ES-I3 (cell line): Measurements from ENCODE around the gene ZBTB5.
"Not testable (repeated sequence)": the region's sequence is repeated elsewhere in the genome, so short reads cannot be mapped to it uniquely, and the experiment has no call there.

Experiments
- H3K36me3 ChIP-seq: 2 replicates; pipeline ENCODE4 v1.6.1; 2013; ENCODE audit warnings: mild to moderate bottlenecking, low read length, control low read depth, moderate library complexity; ENCODE audit not compliant: insufficient read depth
- H3K4me1 ChIP-seq: 2 replicates; pipeline ENCODE4 v1.6.1; 2013; ENCODE audit warnings: mild to moderate bottlenecking, control low read depth, low read length; ENCODE audit not compliant: insufficient read depth
- H3K9ac ChIP-seq: 2 replicates; pipeline ENCODE4 v1.6.1; 2013; ENCODE audit warnings: low read depth, mild to moderate bottlenecking, low read length, moderate library complexity
- H3K9me3 ChIP-seq: 2 replicates; pipeline ENCODE4 v1.6.1; 2013; ENCODE audit warnings: mild to moderate bottlenecking, low read length, moderate library complexity; ENCODE audit not compliant: control insufficient read depth, insufficient read depth

ZBTB5 gene

GRCh38 chr9:37430841-37431597 is 34.2 kb downstream of the ZBTB5 start:
- peaks cover 19% of the 10 kb centered on the region for H3K4me1 ChIP-seq
- peaks cover 20% of the 10 kb centered on the region for H3K36me3 ChIP-seq
- H3K9me3 ChIP-seq: no peaks in the 10 kb centered on the region
- no peak overlapping the region for H3K9ac ChIP-seq

GRCh38 chr9:37429441-37430285 is 35.6 kb downstream of the ZBTB5 start:
- H3K36me3 ChIP-seq: peaks cover 16% of the 10 kb centered on the region
- no peaks in the 10 kb centered on the region for H3K9me3 ChIP-seq
- peaks cover 12% of the 10 kb centered on the region for H3K4me1 ChIP-seq
- no peak overlapping the region for H3K9ac ChIP-seq

- H3K36me3 ChIP-seq: peaks cover 16% of the 10 kb centered on the region
- H3K4me1 ChIP-seq: peaks cover 2% of the 10 kb centered on the region
- H3K9ac ChIP-seq: no peak overlapping the region
- no peaks in the 10 kb centered on the region for H3K9me3 ChIP-seq
Measured at GRCh38 chr9:37428345-37428744, 36.9 kb downstream of the ZBTB5 start.

GRCh38 chr9:37426846-37427245 is 38.4 kb downstream of the ZBTB5 start:
- H3K36me3 ChIP-seq: peaks cover 16% of the 10 kb centered on the region
- no peak overlapping the region for H3K9ac ChIP-seq
- no peaks in the 10 kb centered on the region for H3K9me3 ChIP-seq
- H3K4me1 ChIP-seq: no peaks in the 10 kb centered on the region; the same call in 1 of the 2 replicates

GRCh38 chr9:37426431-37426830 is 38.8 kb downstream of the ZBTB5 start:
- not testable (repeated sequence) for H3K4me1 ChIP-seq, H3K9me3 ChIP-seq, H3K9ac ChIP-seq
- H3K36me3 ChIP-seq: peaks cover 16% of the 10 kb centered on the region

GRCh38 chr9:37425298-37425752 is 39.9 kb downstream of the ZBTB5 start:
- H3K9me3 ChIP-seq: no peaks in the 10 kb centered on the region
- peaks cover 14% of the 10 kb centered on the region for H3K36me3 ChIP-seq
- H3K9ac ChIP-seq: no peak overlapping the region
- H3K4me1 ChIP-seq: no peaks in the 10 kb centered on the region; the same call in 1 of the 2 replicates

- Histone ChIP-seq H3K36me3 (peaks cover 14% of the 10 kb centered on the region), H3K4me1 (no peaks in the 10 kb centered on the region; the same call in 1 of the 2 replicates), H3K9ac (no peak overlapping the region), H3K9me3 (no peaks in the 10 kb centered on the region)
Measured at GRCh38 chr9:37424686-37425297, 40.5 kb downstream of the ZBTB5 start.

GRCh38 chr9:37424204-37424685 is 41.0 kb downstream of the ZBTB5 start:
- Histone ChIP-seq H3K9me3 (no peaks in the 10 kb centered on the region), H3K9ac (no peak overlapping the region), H3K36me3 (peaks cover 14% of the 10 kb centered on the region), H3K4me1 (no peaks in the 10 kb centered on the region; the same call in 1 of the 2 replicates)

GRCh38 chr9:37423508-37423907 is 41.7 kb downstream of the ZBTB5 start:
- Histone ChIP-seq H3K36me3 (peaks cover 11% of the 10 kb centered on the region), H3K9me3 (no peaks in the 10 kb centered on the region), H3K9ac (peak overlapping the region; percentile 86; the same call in 1 of the 2 replicates), H3K4me1 (no peaks in the 10 kb centered on the region; the same call in 1 of the 2 replicates)

GRCh38 chr9:37422289-37423104 is 42.8 kb downstream of the ZBTB5 start, which contains the start of gene GRHPR:
TSS of gene GRHPR (plus strand) at chr9:37422696. CDS start at chr9:37422751, 55 bp downstream.
- Histone ChIP-seq H3K9ac (peak within 1 kb of the TSS; percentile 86), H3K4me1 (no peaks in the 10 kb centered on the region; the same call in 1 of the 2 replicates), H3K9me3 (no peaks in the 10 kb centered on the region), H3K36me3 (peaks cover 11% of the 10 kb centered on the region)

GRCh38 chr9:37421914-37422288 is 43.3 kb downstream of the ZBTB5 start:
- H3K9me3 ChIP-seq: no peaks in the 10 kb centered on the region
- H3K36me3 ChIP-seq: peaks cover 7% of the 10 kb centered on the region
- H3K4me1 ChIP-seq: no peaks in the 10 kb centered on the region; the same call in 1 of the 2 replicates
- peak overlapping the region; percentile 86; the same call in 1 of the 2 replicates for H3K9ac ChIP-seq

GRCh38 chr9:37420271-37421215 is 44.7 kb downstream of the ZBTB5 start:
- H3K9ac ChIP-seq: no peak overlapping the region
- peaks cover 10% of the 10 kb centered on the region; the same call in 1 of the 2 replicates for H3K4me1 ChIP-seq
- no peaks in the 10 kb centered on the region for H3K36me3 ChIP-seq
- no peaks in the 10 kb centered on the region for H3K9me3 ChIP-seq
